Osteoblast (primary cell): ENCODE data around the gene F7. TPM values are rescaled to one million over a fixed set of nuclear protein-coding genes. Genes with fewer than 3 reads are reported as not detected.

Source experiments
- DNase-seq: peaks from one replicate; pipeline ENCODE4 v3.0.0; 2011; ENCODE audit warnings: low spot score, mixed read lengths; ENCODE audit not compliant: insufficient read length; ENCODE audit errors: missing footprints
- H2AFZ ChIP-seq: 2 replicates; pipeline ENCODE4 v1.6.0; 2011; ENCODE audit warnings: mild to moderate bottlenecking, low read length
- H3K27ac ChIP-seq: 2 replicates; pipeline ENCODE4 v1.5.1; 2011; ENCODE audit warnings: mild to moderate bottlenecking, low read depth, low read length, moderate library complexity
- H3K27me3 ChIP-seq: 2 replicates; pipeline ENCODE4 v1.6.0; 2012; ENCODE audit warnings: mild to moderate bottlenecking, control low read depth, inconsistent platforms, low read length, moderate library complexity; ENCODE audit not compliant: insufficient read depth
- H3K36me3 ChIP-seq: 2 replicates; pipeline ENCODE4 v1.5.1; 2011; ENCODE audit warnings: mild to moderate bottlenecking, low read length, control low read depth, moderate library complexity; ENCODE audit not compliant: insufficient read depth
- H3K4me1 ChIP-seq: 2 replicates; pipeline ENCODE4 v1.5.1; 2011; ENCODE audit warnings: mild to moderate bottlenecking, low read length, control low read depth, moderate library complexity; ENCODE audit not compliant: insufficient read depth
- H3K4me2 ChIP-seq: 2 replicates; pipeline ENCODE4 v1.6.0; 2011; ENCODE audit warnings: mild to moderate bottlenecking, low read length; ENCODE audit not compliant: insufficient read depth
- H3K4me3 ChIP-seq: fragments of 200-600 bp; sonication (generic); 3 replicates; pipeline ENCODE4 v1.5.1; 2012; ENCODE audit warnings: mild to moderate bottlenecking, low read length, inconsistent platforms; ENCODE audit not compliant: insufficient read depth
- H3K79me2 ChIP-seq: 2 replicates; pipeline ENCODE4 v1.6.0; 2012; ENCODE audit warnings: mild to moderate bottlenecking, low read length, control low read depth, inconsistent platforms; ENCODE audit not compliant: insufficient read depth
- H3K9me3 ChIP-seq: 2 replicates; pipeline ENCODE4 v1.5.1; 2011; ENCODE audit warnings: low read depth, low read length, control low read depth
- H4K20me1 ChIP-seq: 2 replicates; pipeline ENCODE4 v1.6.0; 2012; ENCODE audit warnings: mild to moderate bottlenecking, low read length, control low read depth; ENCODE audit not compliant: insufficient read depth
- CTCF ChIP-seq: IDR thresholded peaks from 2 replicates; pipeline ENCODE4 v1.5.1; 2011; ENCODE audit warnings: mild to moderate bottlenecking, low read depth, low read length, moderate library complexity; ENCODE audit errors: extremely low read depth
- total RNA-seq: library from RNA; depleted of rRNA; stranded (reverse); fragments of >200 nt; gene quantifications from 2 replicates; pipeline ENCODE4 v1.2.3, GENCODE V29; 2012

F7 gene
- total RNA-seq, 1 donor, result under 0.01 TPM

GRCh38 chr13:113080361-113080831 lies 25.2 kb upstream of the F7 start:
- no peak for DNase-seq
- no peaks in the 10 kb centered on the region for H3K4me1 ChIP-seq
- H3K79me2 ChIP-seq, result no peaks in the 10 kb centered on the region
- H2AFZ ChIP-seq, result no peak overlapping the region
- no peaks in the 10 kb centered on the region for H3K36me3 ChIP-seq
- H4K20me1 ChIP-seq, result no peaks in the 10 kb centered on the region
- H3K27ac ChIP-seq, result no peak overlapping the region
- no peaks in the 10 kb centered on the region for H3K9me3 ChIP-seq
- no peak overlapping the region for H3K4me3 ChIP-seq
- no peak for TF ChIP-seq CTCF
- no peaks in the 10 kb centered on the region for H3K27me3 ChIP-seq
- no peak overlapping the region for H3K4me2 ChIP-seq

GRCh38 chr13:113080901-113081521 lies 24.6 kb upstream of the F7 start:
- no peaks in the 10 kb centered on the region for H3K4me1 ChIP-seq
- TF ChIP-seq CTCF, result no peak
- no peaks in the 10 kb centered on the region for H3K27me3 ChIP-seq
- DNase-seq, result no peak
- no peak overlapping the region for H3K4me3 ChIP-seq
- H3K4me2 ChIP-seq, result no peak overlapping the region
- H3K27ac ChIP-seq, result no peak overlapping the region
- H3K9me3 ChIP-seq, result no peaks in the 10 kb centered on the region
- no peak overlapping the region for H2AFZ ChIP-seq
- H3K79me2 ChIP-seq, result no peaks in the 10 kb centered on the region
- H3K36me3 ChIP-seq, result no peaks in the 10 kb centered on the region
- H4K20me1 ChIP-seq, result no peaks in the 10 kb centered on the region

GRCh38 chr13:113082198-113083021 lies 23.2 kb upstream of the F7 start:
- Histone ChIP-seq H3K36me3 (no peaks in the 10 kb centered on the region), H4K20me1 (no peaks in the 10 kb centered on the region), H2AFZ (no peak overlapping the region), H3K9me3 (no peaks in the 10 kb centered on the region), H3K4me2 (no peak overlapping the region), H3K4me1 (no peaks in the 10 kb centered on the region), H3K79me2 (no peaks in the 10 kb centered on the region), H3K4me3 (no peak overlapping the region), H3K27ac (no peak overlapping the region), H3K27me3 (no peaks in the 10 kb centered on the region)
- no peak for TF ChIP-seq CTCF
- DNase-seq, result no peak

- no peak overlapping the region for H2AFZ ChIP-seq
- DNase-seq, result no peak
- H3K4me1 ChIP-seq, result no peaks in the 10 kb centered on the region
- no peak overlapping the region for H3K4me3 ChIP-seq
- H3K27ac ChIP-seq, result no peak overlapping the region
- H3K36me3 ChIP-seq, result no peaks in the 10 kb centered on the region
- no peaks in the 10 kb centered on the region for H3K79me2 ChIP-seq
- no peaks in the 10 kb centered on the region for H4K20me1 ChIP-seq
- no peak overlapping the region for H3K4me2 ChIP-seq
- no peaks in the 10 kb centered on the region for H3K27me3 ChIP-seq
- no peak for TF ChIP-seq CTCF
- H3K9me3 ChIP-seq, result no peaks in the 10 kb centered on the region
Measured at GRCh38 chr13:113083022-113083373, 22.6 kb upstream of the F7 start.
